ENCODE data around the gene CYP4F12. TPM values are rescaled to one million over a fixed set of nuclear protein-coding genes. Genes with fewer than 3 reads are reported as not detected.

CYP4F12 gene
- total RNA-seq, 8 experiments from 2014 or later = 0.31 to 1.8 (median 0.81) TPM; not detected in 5

- Histone ChIP-seq H3K27ac (no peak overlapping the region), H3K4me1 (replicated peaks in 1 of 2) (no peaks in the 10 kb centered on the region), H3K4me3 (no peak overlapping the region)
- in situ Hi-C loops (cut with MboI; ENCODE audit: low pct_unique_long_range_greater_than_20kb in 2 of 9, low sequenced_read_pairs in 9 of 9, unreplicated experiment in 9 of 9) = no loop called here
- 0 to 43% (median 24%) methylated on average over 1 to 6 of the region's 6 CpGs; no CpG with 5 or more reads in 2 of the 10 experiments for WGBS, 10 experiments
- no peak for ATAC-seq (replicated peaks in 6 of 8)
Observed at GRCh38 chr19:15733895-15734294, 61.0 kb downstream of the CYP4F12 start.

- in situ Hi-C loops (cut with MboI; ENCODE audit: low pct_unique_long_range_greater_than_20kb in 2 of 9, low sequenced_read_pairs in 9 of 9, unreplicated experiment in 9 of 9) = no loop called here
- 0 to 36% (median 12%) methylated on average over 1 to 4 of the region's 4 CpGs; no CpG with 5 or more reads in 2 of the 10 experiments for WGBS, 10 experiments
- ATAC-seq (replicated peaks in 6 of 8) = no peak
- Histone ChIP-seq H3K4me1 (replicated peaks in 1 of 2) (no peaks in the 10 kb centered on the region), H3K4me3 (no peak within 1 kb of the TSS), H3K27ac (no peak within 1 kb of the TSS)
Observed at GRCh38 chr19:15737722-15738121, 64.8 kb downstream of the CYP4F12 start, which contains the start of gene OR10H3. Gene OR10H3 (plus strand): TSS chr19:15737985. CDS start chr19:15741393, 3,408 bp downstream.

GRCh38 chr19:15740785-15741184 is 67.9 kb downstream of the CYP4F12 start:
- 0 to 44% (median 18%) methylated on average over 1 of the region's 1 CpG for WGBS, 10 experiments
- no peaks in the 10 kb centered on the region for H3K4me1 ChIP-seq (replicated peaks in 1 of 2)
- in situ Hi-C loops (cut with MboI; ENCODE audit: low pct_unique_long_range_greater_than_20kb in 2 of 9, low sequenced_read_pairs in 9 of 9, unreplicated experiment in 9 of 9) = no loop called here
- ATAC-seq (replicated peaks in 6 of 8) = no peak
- no peak overlapping the region for H3K4me3 ChIP-seq
- no peak overlapping the region for H3K27ac ChIP-seq

Other genes starting within 250 kb of the CYP4F12 start
- gene WIZ, start 223.1 kb upstream of the CYP4F12 start, total RNA-seq = 10 to 100 TPM; 10.6 to 34.4 (median 27.0) TPM
- gene RASAL3, start 208.5 kb upstream of the CYP4F12 start, total RNA-seq = 1 to 10 TPM in 1 of 8 experiments, under 1 TPM in 5, not detected in 2; 0.16 to 1.6 (median 0.48) TPM
- gene PGLYRP2, start 193.6 kb upstream of the CYP4F12 start, total RNA-seq = under 1 TPM in 4 of 8 experiments, not detected in 4; 0.17 to 0.59 (median 0.32) TPM
- under 1 TPM in 4 of 8 experiments, not detected in 4; 0.09 to 0.71 (median 0.11) TPM for gene CYP4F22, start 164.6 kb upstream of the CYP4F12 start, total RNA-seq
- 1 to 10 TPM in 1 of 8 experiments, under 1 TPM in 4, not detected in 3; 0.29 to 1.1 (median 0.81) TPM for gene CYP4F8, start 57.9 kb upstream of the CYP4F12 start, total RNA-seq
- gene CYP4F3, start 32.2 kb upstream of the CYP4F12 start, total RNA-seq = under 1 TPM in 2 of 8 experiments, not detected in 6; 0.05 to 1.00 TPM
- gene OR10H2, start 54.9 kb downstream of the CYP4F12 start, total RNA-seq = under 1 TPM in 1 of 8 experiments, not detected in 7; 0.52 TPM
- gene OR10H3, start 64.9 kb downstream of the CYP4F12 start, total RNA-seq = under 1 TPM in 4 of 8 experiments, not detected in 4; 0.23 to 0.49 (median 0.36) TPM
- under 1 TPM in 5 of 8 experiments, not detected in 3; 0.08 to 0.90 (median 0.32) TPM for gene OR10H5, start 114.6 kb downstream of the CYP4F12 start, total RNA-seq
- gene OR10H1, start 142.6 kb downstream of the CYP4F12 start, total RNA-seq = under 1 TPM in 5 of 8 experiments, not detected in 3; 0.09 to 0.33 (median 0.15) TPM
- gene CYP4F2, start 225.0 kb downstream of the CYP4F12 start, total RNA-seq = 1 to 10 TPM in 1 of 8 experiments, under 1 TPM in 1, not detected in 6; 0.36 to 1.2 TPM